Pulmonary artery endothelial cell (primary cell): ENCODE results near the gene SNN. TPM values are rescaled to one million over a fixed set of nuclear protein-coding genes. Genes with fewer than 3 reads are reported as not detected.

Experiments used
- DNase-seq: peaks from one replicate; pipeline ENCODE4 v3.0.0-alpha.2; 2011; ENCODE audit warnings: low read depth, low spot score
- total RNA-seq: library from RNA; depleted of rRNA; stranded (reverse); fragments of >200 nt; gene quantifications from 2 replicates; pipeline ENCODE4 v1.2.3, GENCODE V29; 2014

SNN gene
- total RNA-seq, 1 donor from 2014 or later: 30.1 TPM

DNA sequence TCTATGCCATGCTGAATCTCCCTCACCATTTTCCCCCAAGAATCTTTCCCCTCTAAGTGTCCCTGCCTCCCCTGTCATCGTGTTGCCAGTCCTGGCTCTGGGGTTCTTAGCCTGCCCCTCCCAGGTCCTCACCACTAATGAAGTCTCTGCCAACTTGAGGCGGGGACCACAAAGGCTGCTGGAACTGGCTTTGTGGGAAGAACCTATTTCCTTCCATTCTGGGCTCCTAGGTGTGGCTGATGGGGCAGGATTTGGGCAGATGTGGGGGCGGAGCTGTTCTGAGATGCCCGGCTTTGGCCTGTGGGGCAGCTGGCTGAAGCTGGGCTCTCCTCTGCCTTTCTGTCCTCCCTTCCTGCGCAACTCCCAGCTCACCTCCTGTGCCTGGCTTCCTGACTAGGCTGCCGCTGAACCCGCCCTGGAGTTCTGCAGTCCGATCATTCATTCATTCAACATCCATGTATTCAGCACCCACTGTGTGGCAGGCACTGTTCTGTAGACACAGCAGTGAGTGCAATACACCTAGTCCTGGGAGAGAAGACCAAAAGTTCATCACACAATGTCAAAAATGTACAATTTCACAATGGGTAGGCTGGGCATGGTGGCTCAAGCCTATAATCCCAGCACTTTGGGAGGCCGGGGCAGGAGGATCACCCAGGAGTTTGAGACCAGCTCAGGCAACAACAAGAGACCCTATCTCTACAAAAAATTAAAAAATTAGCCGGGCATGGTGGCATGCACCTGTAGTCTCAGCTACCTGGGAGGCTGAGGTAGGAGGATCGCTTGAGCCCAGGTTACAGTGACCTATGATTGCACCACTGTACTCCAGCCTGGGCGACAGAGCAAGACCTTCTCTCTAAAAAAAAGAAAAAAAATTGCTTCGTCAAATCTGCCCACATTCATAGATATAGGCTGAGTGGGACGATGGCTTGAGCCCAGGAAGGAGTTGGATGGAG is 1.9 kb upstream of the SNN start:
- no peak for DNase-seq

DNA sequence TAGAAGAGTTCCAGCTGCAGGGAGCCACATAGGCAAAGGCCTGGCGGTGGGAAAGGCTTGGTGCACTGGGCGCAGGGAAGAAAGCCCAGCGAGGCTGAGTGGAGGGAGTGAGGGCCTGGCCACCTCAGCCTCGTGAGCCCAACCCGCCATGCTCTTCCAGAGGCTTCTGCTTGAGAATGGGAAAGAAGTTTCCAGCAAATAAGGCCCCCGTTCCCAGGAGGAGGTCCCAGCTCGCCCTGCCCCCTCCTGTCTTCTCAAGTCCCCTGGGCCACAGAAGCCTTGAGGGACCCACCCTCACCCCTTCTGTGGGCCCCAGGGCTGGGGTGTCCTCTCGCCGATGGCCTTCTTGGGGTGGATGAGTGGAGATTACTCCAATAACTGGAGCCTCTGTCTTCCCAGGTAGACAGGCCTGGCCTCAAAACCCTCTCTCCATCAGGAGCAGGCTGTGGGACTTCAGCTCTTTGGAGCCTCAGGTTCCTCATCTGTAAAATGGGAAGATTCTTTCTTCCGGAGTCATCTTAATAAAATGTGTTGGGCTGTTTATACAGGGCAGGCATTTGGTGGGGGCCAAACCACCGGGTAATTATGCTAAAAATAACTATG is 933 bp upstream of the SNN start:
- DNase-seq: no peak

- DNase-seq: no peak
These were observed 546 bp downstream of the SNN start for GRCh38 chr16:11668623-11669379.

DNA sequence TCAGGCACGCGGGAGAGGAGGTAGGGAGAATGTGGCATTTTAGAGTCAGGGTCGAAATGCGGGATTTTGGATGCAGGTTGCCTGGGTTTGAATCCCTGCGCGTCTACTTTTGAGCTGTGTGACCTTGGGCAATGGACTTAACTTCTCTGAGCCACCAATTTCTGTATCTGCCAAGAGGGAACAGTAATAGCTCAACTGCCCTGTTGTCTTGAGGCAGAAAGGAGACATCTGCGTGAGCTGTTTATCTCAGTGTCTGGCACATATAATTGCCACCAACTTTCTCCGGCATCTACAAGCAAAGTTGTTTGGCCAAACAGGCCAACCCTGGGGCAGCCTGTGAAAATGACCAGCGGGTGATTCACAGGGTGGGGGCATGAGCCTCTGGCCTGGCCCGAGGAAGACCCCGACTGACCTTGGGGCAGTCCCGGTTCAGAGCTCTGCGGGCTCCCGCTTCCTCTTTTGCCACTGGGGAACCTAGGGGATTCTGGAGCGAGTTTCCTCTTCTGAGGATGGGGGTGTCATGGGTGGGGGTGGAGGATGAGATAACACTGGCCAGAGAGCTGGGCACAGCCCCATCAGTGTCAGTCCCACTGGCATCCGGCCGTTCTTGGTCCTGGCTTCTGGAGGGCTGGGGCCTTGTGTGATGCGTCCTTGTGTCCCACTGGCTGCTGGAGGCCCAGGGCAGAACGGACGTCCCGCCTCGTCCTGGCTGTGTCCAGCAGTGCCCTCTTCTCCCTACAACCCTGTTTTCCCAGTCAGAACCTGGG is 1.3 kb downstream of the SNN start:
- DNase-seq: no peak

GRCh38 chr16:11670171-11671131 is 2.2 kb downstream of the SNN start:
- no peak for DNase-seq

DNA sequence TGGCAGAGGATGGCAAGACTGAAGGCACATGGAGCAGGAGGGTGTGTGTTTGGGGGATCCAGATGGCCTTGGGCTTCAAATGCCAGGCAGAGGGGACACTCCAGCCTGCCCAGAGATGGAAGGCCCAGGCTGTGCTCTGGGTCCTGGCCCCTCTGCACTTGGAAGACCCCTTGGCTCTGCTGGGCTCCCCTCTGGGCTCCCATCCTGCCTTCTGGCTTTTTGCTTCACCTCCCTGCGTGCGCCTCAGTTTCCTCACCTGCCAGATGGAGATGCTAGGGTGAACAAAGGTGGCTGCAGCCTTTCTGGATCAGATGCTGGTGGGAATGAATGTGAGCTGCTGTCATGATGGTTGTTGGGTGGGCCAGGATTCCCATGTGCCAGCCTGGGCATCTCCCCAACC is 3.0 kb downstream of the SNN start:
- DNase-seq: no peak

DNA sequence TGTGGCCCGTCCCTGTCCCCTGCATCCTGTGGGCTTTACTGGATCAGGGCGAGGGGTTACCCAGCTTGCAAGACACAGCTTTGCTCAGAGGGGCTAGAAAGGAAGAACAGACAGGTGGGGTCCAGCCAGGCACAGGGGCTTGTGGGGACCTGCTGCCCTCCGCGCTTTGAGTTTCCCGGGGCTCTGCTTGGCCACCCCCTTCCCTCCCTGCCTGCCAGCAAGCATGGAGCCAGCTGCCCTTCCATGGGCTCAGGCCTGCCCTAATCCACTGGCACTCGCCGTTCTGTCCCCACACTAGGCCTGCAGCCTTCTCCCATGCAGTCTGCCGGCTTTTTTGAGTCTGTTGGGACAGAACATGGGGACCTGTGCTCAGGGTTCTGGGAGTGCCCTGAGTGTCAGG is 3.4 kb downstream of the SNN start:
- no peak for DNase-seq

DNA sequence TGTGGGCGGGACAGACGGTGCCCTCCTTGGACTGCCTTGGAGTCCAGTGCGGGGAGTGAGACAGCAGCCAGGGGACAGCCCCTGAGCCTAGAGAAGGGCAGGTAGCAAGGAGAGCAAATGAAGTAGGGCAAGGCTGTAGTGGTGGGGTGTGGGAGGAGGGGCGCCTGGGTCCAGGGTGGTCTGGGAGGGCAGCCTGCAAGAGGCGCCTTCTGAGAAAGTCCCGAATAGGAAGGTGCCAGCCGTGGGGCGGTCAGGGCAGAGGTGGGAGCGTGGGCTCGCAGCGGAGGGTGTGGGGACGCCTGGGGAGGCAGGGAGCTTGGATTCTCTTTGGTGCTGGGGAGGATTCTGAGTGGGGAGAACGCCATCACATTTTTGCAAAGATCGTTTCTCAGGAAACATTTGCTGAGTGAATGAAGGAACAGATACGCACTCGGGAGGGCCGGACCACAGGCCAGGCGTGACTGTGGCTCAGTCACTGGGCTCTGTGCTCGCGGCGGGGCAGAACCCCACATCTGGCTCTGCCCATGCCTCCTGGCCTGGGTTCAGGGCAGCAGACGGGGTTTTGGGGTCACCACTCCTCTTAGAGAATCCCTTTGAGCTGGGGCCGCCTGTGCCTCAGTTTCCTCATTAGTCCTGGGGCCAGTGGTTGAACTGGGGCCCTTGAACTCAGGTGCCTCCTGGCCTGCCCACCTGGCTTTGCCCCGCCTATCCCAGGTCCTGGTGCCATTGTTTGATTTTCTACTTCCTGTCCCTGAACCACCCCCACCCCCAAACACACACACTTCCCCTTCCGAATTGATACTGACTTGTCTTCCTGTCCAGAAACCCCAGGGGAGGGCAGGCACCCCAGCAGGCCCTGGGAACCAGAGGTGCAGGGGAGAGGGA is 4.2 kb downstream of the SNN start:
- DNase-seq: no peak

GRCh38 chr16:11673091-11674000 is 5.1 kb downstream of the SNN start:
- DNase-seq: no peak

GRCh38 chr16:11674001-11674817 is 6.0 kb downstream of the SNN start:
- no peak for DNase-seq

GRCh38 chr16:11674818-11675560 is 6.7 kb downstream of the SNN start:
- no peak for DNase-seq

DNA sequence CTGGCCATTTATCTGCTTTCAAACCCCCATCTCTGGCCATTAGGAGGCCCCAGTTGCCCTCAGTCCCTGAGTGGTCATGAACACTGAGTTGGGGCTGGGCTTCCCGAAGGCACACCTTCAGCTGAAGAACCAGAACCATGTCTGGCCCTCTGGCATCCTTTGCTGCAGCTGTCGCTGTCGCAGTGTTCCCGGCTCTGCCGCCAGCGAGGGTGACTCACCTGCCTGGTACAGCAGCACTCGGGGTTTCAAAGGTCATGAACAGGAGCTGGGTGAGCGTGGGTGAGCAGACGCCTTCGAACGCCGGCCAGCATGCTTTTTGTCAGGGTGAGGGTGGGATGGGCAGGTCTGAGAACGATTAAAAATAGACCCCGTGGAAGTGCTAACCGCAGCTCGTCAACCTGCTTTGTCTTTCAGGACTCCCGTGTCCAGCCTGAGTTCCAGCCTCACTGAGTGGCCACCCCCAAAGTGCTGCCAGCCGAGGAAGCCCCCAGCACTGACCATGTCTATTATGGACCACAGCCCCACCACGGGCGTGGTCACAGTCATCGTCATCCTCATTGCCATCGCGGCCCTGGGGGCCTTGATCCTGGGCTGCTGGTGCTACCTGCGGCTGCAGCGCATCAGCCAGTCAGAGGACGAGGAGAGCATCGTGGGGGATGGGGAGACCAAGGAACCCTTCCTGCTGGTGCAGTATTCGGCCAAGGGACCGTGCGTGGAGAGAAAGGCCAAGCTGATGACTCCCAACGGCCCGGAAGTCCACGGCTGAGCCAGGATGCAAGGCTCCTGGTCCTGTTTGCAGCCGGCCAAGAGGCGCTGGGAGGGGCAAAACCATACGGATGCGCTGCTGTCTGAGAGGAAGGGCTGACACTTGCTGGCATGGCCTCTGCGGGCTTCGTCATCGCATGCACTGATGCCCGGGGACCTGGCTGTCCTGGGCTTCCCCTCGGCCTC is 7.6 kb downstream of the SNN start:
- no peak for DNase-seq

GRCh38 chr16:11676799-11677198 is 8.5 kb downstream of the SNN start:
- no peak for DNase-seq

DNA sequence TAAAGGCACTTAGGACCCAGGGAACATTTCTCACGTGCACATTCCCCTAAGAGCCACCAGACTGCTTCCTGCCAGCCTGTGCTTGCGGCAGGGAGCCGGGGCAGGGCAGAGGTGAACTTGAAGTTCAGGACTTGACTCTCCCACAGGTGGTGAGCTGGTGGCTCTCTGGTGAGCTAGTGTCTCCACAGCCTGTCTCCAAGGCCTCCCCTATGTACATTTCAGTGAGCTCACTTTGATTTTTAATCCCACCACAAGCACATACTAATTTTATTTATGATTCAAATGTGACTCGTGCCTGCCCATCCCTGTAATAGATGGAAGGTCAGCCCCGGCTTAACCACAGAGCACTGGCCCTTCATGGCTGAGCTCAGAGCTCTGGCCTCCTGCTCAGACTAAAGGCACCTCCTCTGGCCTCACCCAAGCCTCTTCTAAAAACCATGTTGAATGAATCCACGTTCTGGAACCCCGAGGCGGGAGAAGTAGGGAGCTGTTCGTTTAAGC is 9.2 kb downstream of the SNN start:
- no peak for DNase-seq
